HG02870 (cell line): ENCODE data around the gene EN1.

Experiments used
- ATAC-seq: cut with Tn5 transposase; IDR thresholded peaks from one replicate; pipeline ENCODE4 v1.9.1; 2021; ENCODE audit warnings: mild to moderate bottlenecking, moderate library complexity; ENCODE audit not compliant: unreplicated experiment

Gene EN1

GRCh38 chr2:118794546-118794945 lies 52.9 kb downstream of the EN1 start:
- ATAC-seq: no peak
